ENCODE measurements around the gene CASKIN2. TPM values are rescaled to one million over a fixed set of nuclear protein-coding genes. Genes with fewer than 3 reads are reported as not detected.

Gene CASKIN2
- total RNA-seq, 1 experiment from 2014 or later = 41.8 TPM

DNA sequence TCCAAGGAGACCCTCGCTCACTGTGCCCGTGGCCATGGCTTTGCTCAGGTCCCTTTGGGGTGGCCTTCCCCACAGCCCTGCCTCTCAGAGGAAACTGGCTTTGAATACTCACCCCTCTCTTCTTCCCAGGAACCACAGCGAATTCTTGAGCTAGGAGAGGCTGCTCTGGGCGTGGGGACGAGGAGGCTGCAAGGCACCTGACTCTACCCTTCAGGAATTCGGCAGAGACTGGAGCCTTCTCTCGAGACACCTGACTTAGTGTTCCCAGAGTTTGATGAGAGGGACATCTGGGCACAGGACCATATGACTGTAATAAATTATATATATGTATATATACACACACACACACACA is 16.4 kb upstream of the CASKIN2 start:
- no TSS peak for BruUV-seq (replicated peaks)
- Mint-ChIP-seq H3K9me3 (ENCODE audit: unreplicated experiment) (no peaks in the 10 kb centered on the region), H3K27ac (ENCODE audit: unreplicated experiment) (peak overlapping the region; percentile 81), H3K4me3 (ENCODE audit: unreplicated experiment) (no peak overlapping the region), H3K36me3 (ENCODE audit: insufficient read depth, unreplicated experiment) (peaks cover 72% of the 10 kb centered on the region), H3K4me1 (ENCODE audit: low read depth, unreplicated experiment) (peaks cover 37% of the 10 kb centered on the region), H3K27me3 (ENCODE audit: insufficient read depth, unreplicated experiment) (no peaks in the 10 kb centered on the region)
- DNase-seq = peak; percentile 44 to 51
- Histone ChIP-seq H3K4me1 (peaks cover 48% of the 10 kb centered on the region), H3K4me3 (ENCODE audit: low read depth, low read length) (no peak overlapping the region), H3K36me3 (ENCODE audit: control insufficient read depth, insufficient read depth, low read length) (no peaks in the 10 kb centered on the region; the same call in 1 of the 2 replicates), H3K27me3 (replicated peaks; ENCODE audit: control insufficient read depth, insufficient read depth, low read length) (no peaks in the 10 kb centered on the region), H3K9me3 (no peaks in the 10 kb centered on the region)
- POLR2A ChIA-PET = no interaction called here
- intact Hi-C loops (cut with micrococcal nuclease; ENCODE audit: unreplicated experiment) = loop anchor here (2.0 kb wide), 1 partner anchor 33 kb away; no protein-coding TSS in a partner anchor
- CTCF ChIA-PET = interaction anchor here (0.8 to 1.0 kb wide), 2 partner anchors 12 to 70 kb away, joined by 3 to 4 read pairs; no protein-coding TSS in a partner anchor
- no peak for TF ChIP-seq CTCF (IDR thresholded peaks at IDR 0.05; ENCODE audit: insufficient read depth in 1 of 2, low read depth in 1 of 2, low read length in 1 of 2, severe bottlenecking in 1 of 2, unreplicated experiment in 1 of 2)

- Histone ChIP-seq H3K9me3 (no peaks in the 10 kb centered on the region), H3K27me3 (replicated peaks; ENCODE audit: control insufficient read depth, insufficient read depth, low read length) (no peaks in the 10 kb centered on the region), H3K4me3 (ENCODE audit: low read depth, low read length) (no peak overlapping the region), H3K36me3 (ENCODE audit: control insufficient read depth, insufficient read depth, low read length) (no peaks in the 10 kb centered on the region; the same call in 1 of the 2 replicates), H3K4me1 (peaks cover 42% of the 10 kb centered on the region)
- intact Hi-C loops (cut with micrococcal nuclease; ENCODE audit: unreplicated experiment) = loop anchor here (2.0 kb wide), 1 partner anchor 34 kb away; no protein-coding TSS in a partner anchor
- ChIA-PET CTCF (no interaction called here), POLR2A (interaction anchor here (0.6 kb wide), 1 partner anchor 68 kb away, joined by 3 read pairs; no protein-coding TSS in a partner anchor)
- peak overlapping the region; percentile 81 for H3K27ac Mint-ChIP-seq (ENCODE audit: unreplicated experiment)
- no TSS peak for BruUV-seq (replicated peaks)
- H3K4me1 Mint-ChIP-seq (ENCODE audit: low read depth, unreplicated experiment) = peaks cover 32% of the 10 kb centered on the region
- no peaks in the 10 kb centered on the region for H3K9me3 Mint-ChIP-seq (ENCODE audit: unreplicated experiment)
- H3K4me3 Mint-ChIP-seq (ENCODE audit: unreplicated experiment) = peak overlapping the region; percentile 18
- no peak for DNase-seq
- no peak for TF ChIP-seq CTCF (IDR thresholded peaks at IDR 0.05; ENCODE audit: insufficient read depth in 1 of 2, low read depth in 1 of 2, low read length in 1 of 2, severe bottlenecking in 1 of 2, unreplicated experiment in 1 of 2)
- peaks cover 78% of the 10 kb centered on the region for H3K36me3 Mint-ChIP-seq (ENCODE audit: insufficient read depth, unreplicated experiment)
- H3K27me3 Mint-ChIP-seq (ENCODE audit: insufficient read depth, unreplicated experiment) = no peaks in the 10 kb centered on the region
Observed at GRCh38 chr17:75530837-75531720, 15.7 kb upstream of the CASKIN2 start.

DNA sequence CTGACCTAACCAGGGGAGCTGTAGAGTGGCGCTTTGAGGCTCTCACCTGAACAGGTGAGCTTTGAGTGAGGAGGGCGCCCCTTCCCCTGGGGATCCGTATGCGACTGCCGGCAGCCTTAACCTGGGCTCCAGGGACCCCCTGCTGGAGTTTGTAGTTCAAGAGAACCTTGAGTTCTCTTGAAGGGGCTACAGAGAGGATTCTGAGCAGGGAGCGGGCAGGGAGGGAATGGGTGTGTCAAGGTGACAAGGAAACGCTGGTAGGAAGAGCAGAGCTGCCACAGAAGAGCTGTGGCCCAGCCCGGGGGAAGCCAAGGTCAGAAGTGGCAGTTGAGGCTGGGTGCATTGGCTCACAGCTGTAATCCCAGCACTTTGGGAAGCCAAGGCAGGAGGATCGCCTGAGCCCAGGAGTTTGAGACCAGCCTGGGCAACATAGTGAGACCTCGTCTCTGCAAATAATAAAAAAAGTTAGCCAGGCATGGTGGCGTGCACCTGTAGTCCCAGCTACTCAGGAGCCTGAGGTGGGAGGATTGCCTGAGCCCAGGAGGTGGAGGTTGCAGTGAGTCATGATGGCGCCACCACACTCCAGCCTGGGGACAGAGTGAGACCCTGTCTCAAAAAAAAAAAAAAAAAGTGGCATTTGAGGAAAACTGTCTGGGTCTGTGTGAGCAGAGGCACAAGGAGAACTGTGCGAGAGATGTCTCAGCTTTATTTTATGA is 11.4 kb upstream of the CASKIN2 start:
- peak; percentile 42 to 67 for DNase-seq
- H3K27me3 Mint-ChIP-seq (ENCODE audit: insufficient read depth, unreplicated experiment) = no peaks in the 10 kb centered on the region
- peak overlapping the region; percentile 76 for H3K27ac Mint-ChIP-seq (ENCODE audit: unreplicated experiment)
- CTCF ChIA-PET = interaction anchor here (0.8 to 3.2 kb wide), 11 partner anchors 8 to 256 kb away, joined by 3 to 52 read pairs (median 3); partner anchors contain the start of genes MIF4GD, SMIM5, TMEM94 and TSEN54
- intact Hi-C loops (cut with micrococcal nuclease; ENCODE audit: unreplicated experiment) = loop anchor here (1.0 to 5.0 kb wide), 3 partner anchors 12 to 61 kb away; partner anchors contain the start of gene MYO15B
- peaks cover 25% of the 10 kb centered on the region for H3K4me1 Mint-ChIP-seq (ENCODE audit: low read depth, unreplicated experiment)
- Histone ChIP-seq H3K4me3 (ENCODE audit: low read depth, low read length) (peak overlapping the region; percentile 68), H3K27me3 (replicated peaks; ENCODE audit: control insufficient read depth, insufficient read depth, low read length) (no peaks in the 10 kb centered on the region), H3K36me3 (ENCODE audit: control insufficient read depth, insufficient read depth, low read length) (no peaks in the 10 kb centered on the region; the same call in 1 of the 2 replicates), H3K9me3 (no peaks in the 10 kb centered on the region), H3K4me1 (peaks cover 16% of the 10 kb centered on the region)
- peak overlapping the region; percentile 92 for H3K4me3 Mint-ChIP-seq (ENCODE audit: unreplicated experiment)
- H3K36me3 Mint-ChIP-seq (ENCODE audit: insufficient read depth, unreplicated experiment) = peaks cover 72% of the 10 kb centered on the region
- TF ChIP-seq CTCF (IDR thresholded peaks at IDR 0.05; ENCODE audit: insufficient read depth in 1 of 2, low read depth in 1 of 2, low read length in 1 of 2, severe bottlenecking in 1 of 2, unreplicated experiment in 1 of 2) = no peak
- TSS peak; percentile 37 for BruUV-seq (replicated peaks)
- POLR2A ChIA-PET = interaction anchor here (0.6 to 1.8 kb wide), 11 partner anchors 8 to 265 kb away, joined by 3 to 8 read pairs (median 3); partner anchors contain the start of genes GGA3, MRPS7, RECQL5 and SAP30BP
- no peaks in the 10 kb centered on the region for H3K9me3 Mint-ChIP-seq (ENCODE audit: unreplicated experiment)

Data from Caco-2 (cell line).